Bronchial epithelial cell (primary cell): ENCODE results near the gene SPINDOC. TPM values are rescaled to one million over a fixed set of nuclear protein-coding genes. Genes with fewer than 3 reads are reported as not detected.

ENCODE experiments used
- DNase-seq: peaks from one replicate; pipeline ENCODE4 v3.0.0-alpha.2; 2010; ENCODE audit warnings: low read depth
- FAIRE-seq: peaks from 2 replicates; lab custom pipeline; 2011; peaks lifted over from hg19 to GRCh38; lab: Jason Lieb, UNC
- H3K27me3 ChIP-seq: 2 replicates; pipeline ENCODE4 v1.5.1; 2011; ENCODE audit warnings: low read length; ENCODE audit not compliant: control insufficient read depth, insufficient read depth
- H3K36me3 ChIP-seq: 2 replicates; pipeline ENCODE4 v1.5.1; 2011; ENCODE audit warnings: low read length; ENCODE audit not compliant: control insufficient read depth, insufficient read depth
- H3K4me3 ChIP-seq: 2 replicates; pipeline ENCODE4 v1.5.1; 2011; ENCODE audit warnings: mild to moderate bottlenecking, low read depth, low read length, control low read depth
- CTCF ChIP-seq: IDR thresholded peaks from 2 replicates; pipeline ENCODE4 v1.5.1; 2011; ENCODE audit warnings: mild to moderate bottlenecking, moderate library complexity, low read length, control low read depth, inconsistent platforms; ENCODE audit not compliant: insufficient read depth, severe bottlenecking
- total RNA-seq: library from RNA; depleted of rRNA; stranded (reverse); fragments of >200 nt; gene quantifications from 2 replicates; pipeline ENCODE4 v1.2.1, GENCODE V29; 2014

The SPINDOC gene
- total RNA-seq = 3.4 and 6.7 TPM in 2 replicates

GRCh38 chr11:63813035-63813562, at the start of gene SPINDOC:
Gene SPINDOC, plus strand, starts transcription at chr11:63813456. Its CDS starts 231 bp downstream, at chr11:63813687.
- Histone ChIP-seq H3K36me3 (peaks cover 6% of the 10 kb centered on the region), H3K27me3 (no peaks in the 10 kb centered on the region), H3K4me3 (peak within 1 kb of the TSS; percentile 91)
- peak; percentile 33 for DNase-seq
- no peak for TF ChIP-seq CTCF
- FAIRE-seq = no peak

GRCh38 chr11:63763496-63764339, 49.5 kb upstream of the SPINDOC start:
- H3K27me3 ChIP-seq = no peaks in the 10 kb centered on the region
- DNase-seq = no peak
- H3K36me3 ChIP-seq = no peaks in the 10 kb centered on the region
- no peak for FAIRE-seq
- TF ChIP-seq CTCF = no peak
- no peak overlapping the region for H3K4me3 ChIP-seq

- no peak for TF ChIP-seq CTCF
- DNase-seq (no peak), FAIRE-seq (no peak)
- Histone ChIP-seq H3K27me3 (no peaks in the 10 kb centered on the region), H3K36me3 (no peaks in the 10 kb centered on the region), H3K4me3 (no peak overlapping the region)
Measured at GRCh38 chr11:63764340-63764678, 48.9 kb upstream of the SPINDOC start.

- TF ChIP-seq CTCF = no peak
- no peaks in the 10 kb centered on the region for H3K36me3 ChIP-seq
- no peak overlapping the region for H3K4me3 ChIP-seq
- no peak for DNase-seq
- no peak for FAIRE-seq
- no peaks in the 10 kb centered on the region for H3K27me3 ChIP-seq
Measured at GRCh38 chr11:63764679-63765647, 48.3 kb upstream of the SPINDOC start.

GRCh38 chr11:63765688-63766241, 47.5 kb upstream of the SPINDOC start:
- DNase-seq (no peak), FAIRE-seq (no peak)
- no peaks in the 10 kb centered on the region for H3K36me3 ChIP-seq
- H3K4me3 ChIP-seq = no peak overlapping the region
- H3K27me3 ChIP-seq = no peaks in the 10 kb centered on the region
- no peak for TF ChIP-seq CTCF
